LNCaP clone FGC (cell line): ENCODE measurements around the gene AGO1.

Experiments
- DNase-seq: peaks from one replicate; pipeline ENCODE4 v3.0.0-alpha.2; 2011; ENCODE audit warnings: low read depth
- H3K4me3 ChIP-seq: 2 replicates; pipeline ENCODE4 v1.5.1; 2011; ENCODE audit warnings: mild to moderate bottlenecking, low read depth, low read length, control low read depth
- CTCF ChIP-seq: IDR thresholded peaks from 2 replicates; pipeline ENCODE4 v1.5.1; 2012; ENCODE audit warnings: mild to moderate bottlenecking; ENCODE audit not compliant: control insufficient read depth, insufficient read depth; ENCODE audit errors: extremely low read depth

The AGO1 gene

DNA sequence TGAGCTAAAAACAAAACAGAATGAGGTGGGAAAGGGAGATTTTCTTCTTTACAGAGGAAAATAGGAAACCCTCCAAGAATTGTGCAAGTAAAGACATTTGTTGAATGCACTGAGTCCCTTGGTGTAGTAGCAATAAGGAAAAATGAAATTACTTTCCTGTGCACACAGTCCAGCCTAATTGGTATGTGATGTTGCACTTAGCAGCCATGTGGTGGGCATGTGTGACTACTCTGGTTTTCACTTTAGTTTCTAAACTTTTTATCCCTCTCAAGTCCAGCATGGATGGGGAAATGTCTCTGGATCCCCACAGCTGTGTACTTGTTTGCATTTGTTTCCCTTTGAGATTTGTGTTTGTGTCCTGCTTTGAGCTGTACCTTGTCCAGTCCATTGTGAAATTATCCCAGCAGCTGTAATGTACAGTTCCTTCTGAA is 40.8 kb downstream of the AGO1 start:
- H3K4me3 ChIP-seq = no peak overlapping the region
- no peak for TF ChIP-seq CTCF
- no peak for DNase-seq

DNA sequence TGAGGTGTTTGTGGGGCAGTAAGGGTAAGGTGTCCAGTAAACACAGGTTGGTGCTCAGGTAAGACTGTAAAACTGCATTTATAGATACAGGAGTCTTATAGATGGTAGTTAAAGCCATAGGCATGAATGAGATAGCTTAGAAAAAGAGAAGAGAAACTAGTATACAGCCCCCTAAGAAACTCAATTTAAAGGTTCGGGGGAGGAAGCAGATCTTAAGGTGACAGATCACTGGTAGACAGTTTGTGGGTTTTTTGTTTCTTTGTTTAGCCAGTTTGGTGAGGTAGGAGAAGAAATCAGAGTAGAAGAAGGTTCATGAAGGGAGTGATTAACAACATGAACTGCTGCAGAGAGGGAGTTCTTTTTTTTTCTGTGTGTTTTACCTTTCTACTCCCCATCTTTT is 41.8 kb downstream of the AGO1 start:
- TF ChIP-seq CTCF = no peak
- no peak for DNase-seq
- no peak overlapping the region for H3K4me3 ChIP-seq

DNA sequence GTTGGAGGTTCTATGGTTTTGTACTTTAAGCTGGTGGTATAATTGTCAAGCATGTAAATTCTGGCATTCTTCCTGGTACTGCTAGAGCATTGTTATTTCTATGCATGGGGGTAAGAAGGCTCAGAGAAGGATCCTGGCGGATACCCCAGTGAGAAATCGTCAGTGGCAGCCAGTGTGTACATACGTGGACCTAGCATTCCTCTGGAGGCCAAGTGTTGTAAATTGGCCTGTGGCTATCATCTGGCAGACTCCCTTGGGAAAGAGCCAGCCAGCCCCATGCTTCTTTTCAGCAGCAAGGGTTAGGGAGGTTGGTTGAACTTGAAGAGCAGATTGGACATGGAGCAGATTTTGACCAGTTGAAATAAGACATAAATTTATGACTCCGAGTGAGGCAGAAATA is 42.7 kb downstream of the AGO1 start:
- peak; percentile 41 for DNase-seq

GRCh38 chr1:35927472-35927871 is 44.5 kb downstream of the AGO1 start:
- H3K4me3 ChIP-seq = no peak overlapping the region
- DNase-seq = no peak
- TF ChIP-seq CTCF = no peak

More for the DNA sequence above, 42.7 kb downstream of the AGO1 start:
- TF ChIP-seq CTCF = no peak
- H3K4me3 ChIP-seq = no peak overlapping the region

DNA sequence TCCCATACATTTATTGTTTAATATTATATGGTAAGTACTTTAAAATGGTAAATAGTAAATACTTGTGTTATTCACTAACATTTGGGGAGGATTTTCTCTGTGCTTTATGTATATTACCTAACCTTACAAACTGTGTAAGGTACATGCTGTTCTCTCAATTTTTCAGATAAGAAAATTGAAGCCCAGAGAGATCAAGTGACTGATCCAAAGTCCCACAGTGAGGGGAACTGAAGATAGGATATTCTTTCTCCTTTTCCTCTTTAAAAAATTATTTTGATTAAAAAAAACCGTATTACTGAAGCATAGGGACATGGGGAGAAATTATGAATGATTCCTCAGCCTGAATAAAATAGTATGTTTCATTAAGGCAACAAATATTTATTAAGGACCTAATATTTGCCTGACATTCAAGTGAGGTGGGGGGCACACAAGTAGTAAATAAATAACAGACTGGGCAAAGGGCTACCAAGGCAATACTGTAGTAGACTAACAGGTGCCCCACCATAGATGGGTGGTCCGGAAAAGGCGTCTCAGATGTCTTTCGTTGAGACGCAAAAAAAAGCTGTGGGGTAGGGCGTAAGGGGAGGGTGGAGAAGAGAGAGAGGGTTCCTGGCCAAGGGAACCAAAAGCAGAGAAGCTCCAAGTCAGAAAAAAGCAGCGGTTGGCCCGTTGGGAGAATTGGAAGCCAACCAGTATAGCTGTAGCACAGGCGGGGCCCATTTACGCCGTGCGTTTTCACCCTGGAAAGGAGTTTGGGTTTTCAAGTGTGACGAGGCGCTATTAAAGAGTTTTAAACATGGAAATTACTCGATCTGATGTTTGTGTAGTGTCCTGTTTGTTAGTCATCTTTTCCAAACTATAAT is 47.0 kb downstream of the AGO1 start:
- peak overlapping the region; percentile 58 for H3K4me3 ChIP-seq
- DNase-seq = peak; percentile 13
- no peak for TF ChIP-seq CTCF

DNA sequence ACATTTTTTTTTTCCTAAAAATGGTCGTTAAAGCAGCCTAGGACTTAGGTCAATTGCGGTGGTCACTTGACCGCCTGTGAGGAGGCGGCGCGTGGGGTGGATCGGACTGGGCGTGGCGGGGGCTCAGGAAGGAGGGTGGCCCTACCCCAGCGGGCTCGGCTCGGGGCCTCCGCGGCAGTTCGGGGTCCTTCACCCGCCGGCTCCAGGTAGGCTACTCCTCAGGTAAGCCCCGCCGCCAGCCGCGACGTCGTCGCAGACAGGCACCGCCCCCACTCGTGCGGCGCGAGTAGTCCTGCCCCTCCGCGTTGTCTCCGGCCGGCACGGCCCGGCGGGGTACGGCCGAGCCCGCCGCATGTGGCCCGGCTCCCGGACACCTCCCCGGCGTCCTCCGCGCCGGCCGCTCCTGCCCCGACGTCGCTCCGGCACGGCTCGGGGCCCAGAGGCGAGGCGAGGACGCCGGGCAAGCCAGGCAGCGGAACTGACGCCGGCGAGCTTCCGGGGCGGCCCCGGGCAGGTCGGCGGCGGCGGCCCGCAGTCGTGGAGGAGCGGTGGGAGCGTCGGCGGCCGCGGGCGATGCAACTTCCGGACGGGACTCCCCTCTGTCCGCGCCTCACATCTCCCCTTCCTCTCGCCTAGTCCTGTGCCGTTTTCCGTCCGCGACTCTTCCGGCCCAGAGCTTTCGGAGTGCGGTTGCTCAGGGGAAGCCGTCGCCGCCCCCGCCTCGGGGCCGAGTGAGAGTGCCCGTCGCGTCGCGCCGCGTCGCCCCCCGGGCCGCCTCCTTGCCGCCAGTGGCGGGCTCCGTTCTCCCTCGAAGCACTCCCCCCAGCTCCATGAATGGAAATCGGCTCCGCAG is 47.8 kb downstream of the AGO1 start, which contains the start of gene AGO3:
AGO3 (plus strand) TSS at position 513 of the 853 bp plus-strand sequence; CDS start at position 835, 322 bp downstream.
- DNase-seq = peak; percentile 46
- no peak for TF ChIP-seq CTCF
- H3K4me3 ChIP-seq = peak within 1 kb of the TSS; percentile 58
